GM19455 (cell line): ENCODE data around the gene PRKAG2.
"Not testable (repeated sequence)": the region's sequence is repeated elsewhere in the genome, so short reads cannot be mapped to it uniquely, and the experiment has no call there.

ENCODE experiments used
- ATAC-seq: cut with Tn5 transposase; IDR thresholded peaks from one replicate; pipeline ENCODE4 v1.9.1; 2021; ENCODE audit not compliant: unreplicated experiment

PRKAG2 gene

GRCh38 chr7:151806204-151806603 lies 70.7 kb downstream of the PRKAG2 start:
- no peak for ATAC-seq

- no peak for ATAC-seq
Observed at GRCh38 chr7:151805191-151805590, 71.7 kb downstream of the PRKAG2 start.

- no peak for ATAC-seq
Observed at GRCh38 chr7:151804756-151805155, 72.2 kb downstream of the PRKAG2 start.

GRCh38 chr7:151803841-151804240 lies 73.1 kb downstream of the PRKAG2 start:
- no peak for ATAC-seq

- no peak for ATAC-seq
Observed at GRCh38 chr7:151802469-151802846, 74.5 kb downstream of the PRKAG2 start.

- no peak for ATAC-seq
Observed at GRCh38 chr7:151801782-151802468, 75.0 kb downstream of the PRKAG2 start.

- no peak for ATAC-seq
Observed at GRCh38 chr7:151801291-151801690, 75.6 kb downstream of the PRKAG2 start.

- ATAC-seq, result no peak
Observed at GRCh38 chr7:151800861-151801260, 76.1 kb downstream of the PRKAG2 start.

GRCh38 chr7:151800391-151800790 lies 76.5 kb downstream of the PRKAG2 start:
- ATAC-seq, result no peak

GRCh38 chr7:151799506-151799905 lies 77.4 kb downstream of the PRKAG2 start:
- no peak for ATAC-seq

GRCh38 chr7:151798851-151799448 lies 78.0 kb downstream of the PRKAG2 start:
- ATAC-seq, result no peak

GRCh38 chr7:151797667-151798307 lies 79.1 kb downstream of the PRKAG2 start:
- ATAC-seq, result not testable (repeated sequence)

- no peak for ATAC-seq
Observed at GRCh38 chr7:151796871-151797537, 79.9 kb downstream of the PRKAG2 start.

GRCh38 chr7:151796091-151796870 lies 80.6 kb downstream of the PRKAG2 start:
- ATAC-seq, result no peak

- ATAC-seq, result peak; percentile 75
Observed at GRCh38 chr7:151795168-151795811, 81.6 kb downstream of the PRKAG2 start.

GRCh38 chr7:151794508-151795167 lies 82.3 kb downstream of the PRKAG2 start:
- no peak for ATAC-seq

GRCh38 chr7:151793991-151794507 lies 82.9 kb downstream of the PRKAG2 start:
- no peak for ATAC-seq

GRCh38 chr7:151793531-151793951 lies 83.4 kb downstream of the PRKAG2 start:
- ATAC-seq, result no peak

- ATAC-seq, result no peak
Observed at GRCh38 chr7:151792636-151793035, 84.3 kb downstream of the PRKAG2 start.

- ATAC-seq, result no peak
Observed at GRCh38 chr7:151792086-151792485, 84.8 kb downstream of the PRKAG2 start.
